ENCODE results near the gene TAF11L7. TPM values are rescaled to one million over a fixed set of nuclear protein-coding genes. Genes with fewer than 3 reads are reported as not detected.
"Not testable (repeated sequence)": the region's sequence is repeated elsewhere in the genome, so short reads cannot be mapped to it uniquely, and the experiment has no call there.

Gene TAF11L7
- polyA plus RNA-seq, result not detected

- not testable (repeated sequence) for H3K27ac ChIP-seq (ENCODE audit: low read depth, low read length)
- WGBS, 3 donors, result no CpG with 5 or more reads among the region's 16 CpGs
These were observed at the start of gene TAF11L7 for GRCh38 chr5:17585658-17586057. Gene TAF11L7 (minus strand): TSS chr5:17585758.

GRCh38 chr5:17634160-17634559 lies 48.6 kb upstream of the TAF11L7 start, which contains the start of gene TAF11L14:
Gene TAF11L14 (plus strand): TSS chr5:17634460.
- WGBS, 3 donors, result 80 to 92% (median 89%) methylated on average over 5 of the region's 5 CpGs

GRCh38 chr5:17631788-17632187 lies 46.2 kb upstream of the TAF11L7 start, which contains the start of gene TAF11L13:
Gene TAF11L13 (plus strand): TSS chr5:17632088.
- WGBS, 3 donors, result 65 to 96% (median 83%) methylated on average over 5 to 8 of the region's 12 CpGs
- H3K27ac ChIP-seq (ENCODE audit: low read depth, low read length), result not testable (repeated sequence)

More at GRCh38 chr5:17634160-17634559, 48.6 kb upstream of the TAF11L7 start, which contains the start of gene TAF11L14:
- no peak within 1 kb of the TSS for H3K27ac ChIP-seq (ENCODE audit: low read depth, low read length)

GRCh38 chr5:17625686-17626085 lies 40.1 kb upstream of the TAF11L7 start:
- H3K27ac ChIP-seq (ENCODE audit: low read depth, low read length), result no peak overlapping the region
- 80 to 92% (median 87%) methylated on average over 11 of the region's 11 CpGs for WGBS, 3 donors

- H3K27ac ChIP-seq (ENCODE audit: low read depth, low read length), result no peak overlapping the region
- WGBS, 3 donors, result 82 to 88% (median 85%) methylated on average over 17 of the region's 17 CpGs
These were observed 35.1 kb upstream of the TAF11L7 start for GRCh38 chr5:17620627-17621026.

- 78 to 91% (median 80%) methylated on average over 3 of the region's 3 CpGs for WGBS, 3 donors
- no peak overlapping the region for H3K27ac ChIP-seq (ENCODE audit: low read depth, low read length)
These were observed 33.8 kb upstream of the TAF11L7 start for GRCh38 chr5:17619354-17619753.

- WGBS, 3 donors, result 87 to 94% (median 88%) methylated on average over 17 of the region's 17 CpGs
- H3K27ac ChIP-seq (ENCODE audit: low read depth, low read length), result no peak overlapping the region
These were observed 29.5 kb upstream of the TAF11L7 start for GRCh38 chr5:17614872-17615605.

- 67 to 73% (median 68%) methylated on average over 2 of the region's 2 CpGs for WGBS, 3 donors
These were observed 24.5 kb upstream of the TAF11L7 start, which contains the start of gene TAF11L12 for GRCh38 chr5:17610092-17610491. Gene TAF11L12 (plus strand): TSS chr5:17610392.

GRCh38 chr5:17607461-17607860 lies 21.9 kb upstream of the TAF11L7 start:
- 78 to 89% (median 78%) methylated on average over 4 of the region's 4 CpGs for WGBS, 3 donors
- not testable (repeated sequence) for H3K27ac ChIP-seq (ENCODE audit: low read depth, low read length)

More at GRCh38 chr5:17610092-17610491, 24.5 kb upstream of the TAF11L7 start, which contains the start of gene TAF11L12:
- H3K27ac ChIP-seq (ENCODE audit: low read depth, low read length), result not testable (repeated sequence)

- H3K27ac ChIP-seq (ENCODE audit: low read depth, low read length), result no peak overlapping the region
- WGBS, 3 donors, result 90 to 95% (median 95%) methylated on average over 14 of the region's 14 CpGs
These were observed 19.4 kb upstream of the TAF11L7 start for GRCh38 chr5:17604951-17605350.

GRCh38 chr5:17603880-17604279 lies 18.3 kb upstream of the TAF11L7 start, which contains the start of gene TAF11L11:
Gene TAF11L11 (plus strand): TSS chr5:17604183.
- WGBS, 3 donors, result 61 to 69% (median 68%) methylated on average over 6 of the region's 6 CpGs
- H3K27ac ChIP-seq (ENCODE audit: low read depth, low read length), result not testable (repeated sequence)

GRCh38 chr5:17597728-17598127 lies 12.2 kb upstream of the TAF11L7 start, which contains the start of gene TAF11L10:
Gene TAF11L10 (minus strand): TSS chr5:17597828.
- not testable (repeated sequence) for H3K27ac ChIP-seq (ENCODE audit: low read depth, low read length)
- no CpG with 5 or more reads among the region's 15 CpGs for WGBS, 3 donors

GRCh38 chr5:17594255-17594654 lies 8.7 kb upstream of the TAF11L7 start, which contains the start of gene TAF11L9:
Gene TAF11L9 (minus strand): TSS chr5:17594394.
- not testable (repeated sequence) for H3K27ac ChIP-seq (ENCODE audit: low read depth, low read length)
- 89 to 98% (median 91%) methylated on average over 6 to 10 of the region's 15 CpGs for WGBS, 3 donors

GRCh38 chr5:17590860-17591259 lies 5.3 kb upstream of the TAF11L7 start, which contains the start of gene TAF11L8:
Gene TAF11L8 (minus strand): TSS chr5:17590960.
- not testable (repeated sequence) for H3K27ac ChIP-seq (ENCODE audit: low read depth, low read length)
- no CpG with 5 or more reads among the region's 16 CpGs for WGBS, 3 donors

Other genes with a start within 250 kb of the TAF11L7 start
- gene TAF11L2, start 87.5 kb downstream of the TAF11L7 start, polyA plus RNA-seq, result not detected
- not detected for gene TAF11L3, start 67.4 kb downstream of the TAF11L7 start, polyA plus RNA-seq
- not detected for gene TAF11L4, start 64.0 kb downstream of the TAF11L7 start, polyA plus RNA-seq
- not detected for gene TAF11L5, start 60.5 kb downstream of the TAF11L7 start, polyA plus RNA-seq
- not detected for gene TAF11L6, start 57.1 kb downstream of the TAF11L7 start, polyA plus RNA-seq
- not detected for gene TAF11L8, start 5.2 kb upstream of the TAF11L7 start, polyA plus RNA-seq
- gene TAF11L9, start 8.6 kb upstream of the TAF11L7 start, polyA plus RNA-seq, result not detected
- not detected for gene TAF11L10, start 12.1 kb upstream of the TAF11L7 start, polyA plus RNA-seq
- gene TAF11L11, start 18.4 kb upstream of the TAF11L7 start, polyA plus RNA-seq, result not detected
- not detected for gene TAF11L12, start 24.6 kb upstream of the TAF11L7 start, polyA plus RNA-seq
- not detected for gene TAF11L13, start 46.3 kb upstream of the TAF11L7 start, polyA plus RNA-seq
- gene TAF11L14, start 48.7 kb upstream of the TAF11L7 start, polyA plus RNA-seq, result not detected

Measured in adipose tissue (tissue), 3 donors.